ENCODE data around the gene UNC5B.
A peak's percentile ranks its signal among the peaks of the same experiment; 100 is the strongest.
"Not testable (repeated sequence)": the region's sequence is repeated elsewhere in the genome, so short reads cannot be mapped to it uniquely, and the experiment has no call there.

The UNC5B gene

GRCh38 chr10:71285986-71286385, 73.6 kb downstream of the UNC5B start:
- no peak for DNase-seq

DNA sequence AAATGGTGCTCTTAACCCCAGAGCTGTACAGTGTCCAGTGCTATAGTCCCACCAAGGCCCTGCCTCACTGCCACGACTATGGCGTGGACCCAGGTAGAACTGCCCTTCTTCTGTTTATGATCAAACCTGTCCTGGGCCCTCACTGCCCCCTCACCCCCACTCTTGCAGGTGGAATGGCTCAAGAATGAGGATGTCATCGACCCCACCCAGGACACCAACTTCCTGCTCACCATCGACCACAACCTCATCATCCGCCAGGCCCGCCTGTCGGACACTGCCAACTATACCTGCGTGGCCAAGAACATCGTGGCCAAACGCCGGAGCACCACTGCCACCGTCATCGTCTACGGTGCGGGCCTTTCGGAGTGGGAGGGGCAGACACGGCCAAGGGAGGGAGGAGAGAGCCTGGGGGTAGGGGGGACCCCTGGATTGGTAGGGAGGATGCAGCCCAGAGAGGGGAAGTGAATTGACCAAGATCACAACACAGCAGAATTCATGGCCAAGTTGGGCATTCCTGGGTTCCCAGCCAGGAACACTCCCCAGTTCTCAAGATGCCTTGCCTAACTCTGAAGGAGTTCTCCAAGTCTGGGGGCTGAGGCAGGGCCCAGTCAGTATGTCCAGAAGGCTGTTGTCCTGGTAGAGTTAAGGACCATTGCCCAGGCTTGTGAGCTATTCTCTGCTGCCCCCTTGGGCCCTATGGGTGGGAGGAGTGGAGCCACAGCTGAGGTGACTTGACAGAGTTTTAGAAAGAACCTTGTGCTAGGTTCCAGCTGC, 74.3 kb downstream of the UNC5B start:
- no peak for DNase-seq

- no peak for DNase-seq
Measured at GRCh38 chr10:71287456-71287855, 75.1 kb downstream of the UNC5B start.

GRCh38 chr10:71288461-71288860, 76.1 kb downstream of the UNC5B start:
- no peak for DNase-seq

DNA sequence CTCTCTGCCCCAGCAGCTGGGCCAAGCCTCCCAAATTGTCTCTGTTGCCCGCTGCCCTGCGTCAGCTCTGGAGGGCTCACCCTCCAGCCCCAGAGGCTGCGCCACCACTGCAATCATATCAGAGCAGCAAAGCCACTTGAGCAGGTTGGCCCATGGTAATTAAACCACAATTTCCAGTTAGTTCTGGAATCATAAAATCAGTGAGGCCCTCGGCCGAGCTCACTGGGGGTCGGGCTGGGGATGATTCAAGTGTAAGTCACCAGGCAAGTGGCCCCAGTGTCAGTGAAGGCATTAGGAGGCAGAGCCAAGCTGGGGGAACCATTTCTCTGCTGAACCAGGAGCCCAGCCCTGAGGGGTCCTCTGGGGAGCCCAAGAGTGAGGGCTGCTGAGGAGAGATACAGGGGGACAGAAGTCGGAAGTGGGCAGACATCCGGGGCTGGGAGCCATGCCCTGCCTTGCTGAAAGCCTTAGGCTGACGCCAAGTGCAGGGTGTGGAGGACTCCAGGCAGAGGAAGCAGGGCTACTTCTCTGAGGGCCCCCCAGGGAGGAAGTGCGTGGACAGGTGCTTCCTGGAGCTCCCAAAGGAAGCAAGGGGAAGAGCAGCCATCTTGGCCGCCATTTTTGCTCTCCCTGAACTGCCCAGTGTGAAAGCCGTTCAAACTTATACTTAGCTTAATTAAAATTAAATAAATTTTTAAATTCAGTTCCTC, 77.2 kb downstream of the UNC5B start:
- peak; percentile 68 for DNase-seq

DNA sequence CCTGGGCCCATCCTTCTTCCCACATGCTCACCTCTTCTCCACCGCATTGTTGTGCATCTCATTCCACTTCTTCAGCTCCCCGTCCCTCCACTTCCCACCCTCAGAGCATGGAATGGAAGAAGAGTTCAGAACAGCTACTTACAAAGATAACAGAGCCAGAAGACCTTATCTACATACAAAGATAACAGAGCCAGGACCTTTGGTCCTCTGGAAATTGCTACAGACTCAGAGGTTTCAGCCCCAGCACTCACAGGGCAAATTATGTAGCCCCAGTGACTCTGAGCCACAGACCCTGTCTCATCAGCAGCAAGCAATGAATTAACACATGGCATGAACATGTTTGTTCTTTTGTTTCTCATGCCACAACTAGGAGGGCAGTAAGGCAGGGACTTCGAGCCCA, 78.0 kb downstream of the UNC5B start:
- DNase-seq, result no peak

DNA sequence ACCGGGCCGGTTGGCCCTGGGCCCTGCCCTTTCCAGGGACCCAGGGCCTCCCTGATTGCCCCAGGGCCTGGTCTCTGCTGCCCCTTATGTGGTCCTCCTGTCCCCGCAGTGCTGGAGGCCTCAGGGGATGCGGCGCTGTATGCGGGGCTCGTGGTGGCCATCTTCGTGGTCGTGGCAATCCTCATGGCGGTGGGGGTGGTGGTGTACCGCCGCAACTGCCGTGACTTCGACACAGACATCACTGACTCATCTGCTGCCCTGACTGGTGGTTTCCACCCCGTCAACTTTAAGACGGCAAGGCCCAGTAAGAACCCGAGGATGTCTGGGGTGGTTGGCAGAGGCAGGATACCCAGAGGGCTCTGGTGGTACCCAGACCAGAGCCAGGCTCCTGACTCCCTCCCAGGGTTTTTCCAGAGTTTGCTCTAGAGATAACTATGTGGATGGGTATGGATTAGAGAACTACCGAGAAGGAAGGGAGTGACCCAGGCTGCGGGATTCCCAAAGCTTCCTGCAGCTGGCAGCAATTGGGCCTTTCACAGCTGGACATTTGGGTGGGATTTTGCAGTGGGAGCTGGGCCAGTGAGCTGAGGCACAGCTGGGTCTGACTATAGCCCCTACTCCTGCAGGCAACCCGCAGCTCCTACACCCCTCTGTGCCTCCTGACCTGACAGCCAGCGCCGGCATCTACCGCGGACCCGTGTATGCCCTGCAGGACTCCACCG, 78.6 kb downstream of the UNC5B start:
- no peak for DNase-seq

DNA sequence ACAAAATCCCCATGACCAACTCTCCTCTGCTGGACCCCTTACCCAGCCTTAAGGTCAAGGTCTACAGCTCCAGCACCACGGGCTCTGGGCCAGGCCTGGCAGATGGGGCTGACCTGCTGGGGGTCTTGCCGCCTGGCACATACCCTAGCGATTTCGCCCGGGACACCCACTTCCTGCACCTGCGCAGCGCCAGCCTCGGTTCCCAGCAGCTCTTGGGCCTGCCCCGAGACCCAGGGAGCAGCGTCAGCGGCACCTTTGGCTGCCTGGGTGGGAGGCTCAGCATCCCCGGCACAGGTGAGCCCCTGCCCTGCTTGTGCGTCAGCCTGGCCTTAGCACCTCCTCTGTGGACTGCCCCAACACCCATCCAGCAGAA, 79.1 kb downstream of the UNC5B start:
- DNase-seq, result no peak

GRCh38 chr10:71292624-71293445, 80.5 kb downstream of the UNC5B start:
- no peak for DNase-seq

DNA sequence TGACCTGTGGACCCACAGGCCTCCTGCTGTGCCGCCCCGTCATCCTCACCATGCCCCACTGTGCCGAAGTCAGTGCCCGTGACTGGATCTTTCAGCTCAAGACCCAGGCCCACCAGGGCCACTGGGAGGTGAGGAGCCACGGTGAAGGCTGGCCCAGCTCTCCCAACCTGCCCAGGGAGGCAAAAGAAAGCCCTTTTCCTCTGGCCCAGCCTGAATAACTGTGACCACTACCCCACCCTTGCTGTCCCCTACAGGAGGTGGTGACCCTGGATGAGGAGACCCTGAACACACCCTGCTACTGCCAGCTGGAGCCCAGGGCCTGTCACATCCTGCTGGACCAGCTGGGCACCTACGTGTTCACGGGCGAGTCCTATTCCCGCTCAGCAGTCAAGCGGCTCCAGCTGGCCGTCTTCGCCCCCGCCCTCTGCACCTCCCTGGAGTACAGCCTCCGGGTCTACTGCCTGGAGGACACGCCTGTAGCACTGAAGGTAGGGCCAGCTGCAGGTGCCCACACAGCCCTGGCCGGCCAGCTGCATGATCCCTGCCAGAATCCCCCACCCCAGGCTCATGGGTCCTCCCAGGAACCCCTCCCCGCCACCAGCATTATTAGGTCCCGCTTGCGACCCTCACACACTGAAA, 81.2 kb downstream of the UNC5B start:
- DNase-seq, result no peak

DNA sequence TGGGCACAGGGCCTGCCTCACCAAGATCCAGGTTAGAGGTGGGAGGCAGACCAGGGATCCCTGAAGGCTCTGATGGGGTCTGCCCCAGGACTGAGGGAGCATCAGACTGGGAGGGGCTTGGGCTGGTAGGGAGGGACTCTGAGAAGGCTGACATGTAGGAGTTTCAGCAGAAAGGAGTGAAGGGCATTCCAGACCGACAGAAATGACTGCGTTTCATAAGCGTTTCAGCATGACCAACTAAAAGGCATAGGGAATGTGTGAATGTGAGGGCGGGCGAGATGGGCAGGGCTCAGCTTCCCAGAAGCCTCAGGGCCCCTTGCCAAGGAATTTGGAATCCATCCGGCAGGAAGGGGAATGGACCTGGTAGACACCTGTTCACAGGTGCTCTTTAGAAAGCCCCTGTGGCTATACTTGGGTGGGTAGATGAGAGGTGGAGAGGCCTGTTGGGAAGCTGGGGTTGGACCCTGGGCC, 81.8 kb downstream of the UNC5B start:
- DNase-seq, result no peak

GRCh38 chr10:71294856-71295255, 82.5 kb downstream of the UNC5B start:
- DNase-seq, result no peak

GRCh38 chr10:71295641-71296040, 83.3 kb downstream of the UNC5B start:
- no peak for DNase-seq

- no peak for DNase-seq
Measured at GRCh38 chr10:71296086-71296485, 83.7 kb downstream of the UNC5B start.

- DNase-seq, result not testable (repeated sequence)
Measured at GRCh38 chr10:71296811-71297210, 84.4 kb downstream of the UNC5B start.

GRCh38 chr10:71297343-71297742, 85.0 kb downstream of the UNC5B start:
- DNase-seq, result no peak

GRCh38 chr10:71299071-71299785, 86.9 kb downstream of the UNC5B start:
- peak; percentile 74 for DNase-seq

DNA sequence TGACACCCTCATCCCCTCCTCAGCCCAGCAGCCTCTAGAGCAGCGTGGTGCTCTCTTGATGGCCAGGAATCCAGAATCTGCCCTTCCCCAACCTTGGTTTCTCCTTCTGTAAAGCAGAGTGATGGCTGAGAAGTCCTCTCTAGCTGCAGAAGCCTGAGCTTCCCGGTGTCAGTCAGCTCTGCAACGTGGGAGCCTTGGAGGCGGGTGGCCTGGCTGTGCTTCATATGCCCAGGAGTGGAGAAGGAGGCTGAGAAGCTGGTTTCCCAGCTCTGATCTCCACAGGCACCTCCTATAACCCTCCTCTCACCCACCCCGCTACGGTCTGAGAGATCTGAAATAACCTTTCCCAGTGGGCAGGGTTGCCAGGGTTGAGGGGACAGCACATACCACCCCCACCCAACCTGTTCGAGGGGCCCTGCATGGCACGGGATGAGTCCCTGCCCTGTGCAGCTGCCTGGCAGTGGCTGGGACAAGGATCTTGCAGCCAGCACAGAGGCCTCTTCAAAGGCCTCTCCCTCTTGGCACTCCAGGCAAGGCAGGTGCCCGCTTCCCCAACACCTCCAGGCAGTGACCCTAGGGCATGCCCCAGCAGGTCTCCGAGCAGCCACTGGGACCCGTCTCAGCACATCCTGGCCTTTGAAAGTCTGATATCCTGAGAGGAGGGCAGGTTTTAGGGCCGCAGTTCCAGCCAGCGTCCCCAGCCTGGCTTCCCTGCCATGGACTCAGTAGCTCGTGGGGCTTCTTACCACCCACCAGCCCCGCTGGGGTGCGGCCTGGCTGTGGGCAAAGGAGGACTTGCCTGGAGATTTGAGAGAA, 88.4 kb downstream of the UNC5B start:
- no peak for DNase-seq

DNA sequence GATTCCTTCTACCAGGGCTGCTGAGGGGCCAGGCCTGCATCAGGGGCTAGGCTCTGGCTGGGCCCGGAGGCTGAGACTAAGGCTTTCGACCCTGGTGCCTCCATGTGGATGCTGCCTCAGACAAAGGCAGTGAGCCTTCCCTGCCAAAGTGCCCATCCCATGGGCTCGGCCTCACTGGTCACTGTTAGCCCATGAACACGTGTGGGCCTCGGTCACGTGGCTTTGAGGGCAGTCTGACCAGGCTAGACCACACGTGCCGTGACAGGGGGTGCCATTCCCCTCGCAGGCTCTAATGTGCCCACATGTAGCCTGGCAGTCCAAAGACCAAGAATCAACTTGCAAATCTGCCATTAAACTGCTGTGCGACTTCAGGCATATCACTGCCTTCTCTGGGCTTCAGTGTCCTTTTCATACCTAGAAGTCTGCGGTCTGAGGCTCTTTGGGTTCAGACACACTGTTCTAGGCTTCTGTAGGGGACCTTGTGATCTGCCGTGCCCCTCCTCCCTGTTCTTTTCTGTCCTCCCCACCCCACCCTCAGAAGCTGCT, 89.1 kb downstream of the UNC5B start:
- no peak for DNase-seq

DNA sequence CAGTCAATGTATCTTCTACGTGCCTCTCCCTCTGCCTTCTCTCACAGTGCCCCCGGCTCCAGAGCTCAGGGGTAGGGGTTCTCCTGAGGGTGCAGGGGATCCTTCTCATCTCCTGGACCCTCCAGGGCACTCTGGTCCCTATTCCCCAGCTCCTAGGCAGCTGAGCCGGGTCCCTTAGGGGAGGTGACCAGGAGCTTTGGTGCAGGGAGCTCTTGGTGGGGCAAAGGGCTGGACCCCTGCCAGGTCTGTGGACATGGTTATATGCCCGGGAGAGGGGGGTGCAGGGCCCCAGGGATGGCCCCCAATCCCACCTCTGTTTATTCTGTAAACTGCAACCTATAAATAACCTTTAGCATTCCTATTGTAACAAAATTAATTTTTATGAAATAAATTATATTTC, 90.1 kb downstream of the UNC5B start:
- no peak for DNase-seq

Measured in hematopoietic multipotent progenitor cell treated with erythropoietin and hydrocortisone succinate and interleukin-3 and kit ligand, for 4 days (in vitro differentiated cells).